Common myeloid progenitor, CD34-positive (primary cell): ENCODE data around the gene GUCA1A.

Experiments
- CTCF ChIA-PET: fragments of 350-600 bp; sonication (Branson Sonifier 250); formaldehyde crosslinking; loops from one replicate; lab custom pipeline; 2021; ENCODE audit warnings: antibody characterized with exemption; lab: Charles Lee
- POLR2A ChIA-PET: fragments of 350-600 bp; sonication (Branson Sonifier 250); formaldehyde crosslinking; loops from one replicate; lab custom pipeline; 2021; ENCODE audit warnings: antibody characterized with exemption; lab: Charles Lee
- DNase-seq, 3 donors: peaks; one replicate each; pipeline versions ENCODE4 v3.0.0 to v3.0.0-alpha.2; 2013
- H3K27ac ChIP-seq, 2 experiments: 1 replicate in 1 of 2; 2 replicates in 1 of 2; pipeline ENCODE4 v1.7.0; 2013; ENCODE audit warnings: inconsistent platforms in 2 of 2, low read length in 2 of 2, mild to moderate bottlenecking in 2 of 2, low read depth in 1 of 2, moderate library complexity in 1 of 2; ENCODE audit not compliant: severe bottlenecking in 2 of 2, insufficient read depth in 1 of 2, poor library complexity in 1 of 2
- H3K27me3 ChIP-seq, 5 experiments: replicated peaks in 2 of 5; 1 replicate in 3 of 5; 2 replicates in 2 of 5; pipeline versions ENCODE4 v1.6.1 to v1.7.0; 2013; ENCODE audit warnings: low read length in 4 of 5, mild to moderate bottlenecking in 2 of 5, moderate library complexity in 2 of 5, inconsistent platforms in 1 of 5; ENCODE audit not compliant: insufficient read depth in 5 of 5, control insufficient read depth in 4 of 5
- H3K36me3 ChIP-seq, 4 experiments: 1 replicate in 2 of 4; 2 replicates in 2 of 4; pipeline versions ENCODE4 v1.6.1 to v1.7.0; 2013; ENCODE audit warnings: low read length in 3 of 4, control low read depth in 1 of 4, mild to moderate bottlenecking in 1 of 4; ENCODE audit not compliant: control insufficient read depth in 4 of 4, insufficient read depth in 4 of 4
- H3K4me1 ChIP-seq, 4 experiments: 1 replicate in 3 of 4; 2 replicates in 1 of 4; pipeline versions ENCODE4 v1.6.1 to v1.7.1; 2013; ENCODE audit warnings: low read length in 3 of 4, mild to moderate bottlenecking in 3 of 4, control low read depth in 1 of 4, inconsistent platforms in 1 of 4, moderate library complexity in 1 of 4; ENCODE audit not compliant: control insufficient read depth in 4 of 4, insufficient read depth in 4 of 4; ENCODE audit errors: control extremely low read depth in 1 of 4
- H3K4me3 ChIP-seq, 7 experiments: 1 replicate in 4 of 7; 2 replicates in 3 of 7; pipeline versions ENCODE4 v1.5.1 to v1.7.0; 2013; ENCODE audit warnings: mild to moderate bottlenecking in 7 of 7, low read length in 6 of 7, moderate library complexity in 6 of 7, inconsistent platforms in 2 of 7, low read depth in 2 of 7, control low read depth in 1 of 7; ENCODE audit not compliant: insufficient read depth in 4 of 7, control insufficient read depth in 1 of 7; ENCODE audit errors: extremely low read depth in 1 of 7
- H3K9me3 ChIP-seq, 5 experiments: 1 replicate in 4 of 5; 2 replicates in 1 of 5; pipeline versions ENCODE4 v1.6.1 to v1.7.1; 2013; ENCODE audit warnings: low read length in 4 of 5, mild to moderate bottlenecking in 2 of 5, inconsistent platforms in 1 of 5, low read depth in 1 of 5, moderate library complexity in 1 of 5; ENCODE audit not compliant: control insufficient read depth in 4 of 5, insufficient read depth in 2 of 5; ENCODE audit errors: control extremely low read depth in 1 of 5
- WGBS: methylation state at CpG from one replicate; pipeline ENCODE4 v1.1.5; 2013; ENCODE audit not compliant: insufficient coverage; 5-methylcytosine and 5-hydroxymethylcytosine counted together

Gene GUCA1A

DNA sequence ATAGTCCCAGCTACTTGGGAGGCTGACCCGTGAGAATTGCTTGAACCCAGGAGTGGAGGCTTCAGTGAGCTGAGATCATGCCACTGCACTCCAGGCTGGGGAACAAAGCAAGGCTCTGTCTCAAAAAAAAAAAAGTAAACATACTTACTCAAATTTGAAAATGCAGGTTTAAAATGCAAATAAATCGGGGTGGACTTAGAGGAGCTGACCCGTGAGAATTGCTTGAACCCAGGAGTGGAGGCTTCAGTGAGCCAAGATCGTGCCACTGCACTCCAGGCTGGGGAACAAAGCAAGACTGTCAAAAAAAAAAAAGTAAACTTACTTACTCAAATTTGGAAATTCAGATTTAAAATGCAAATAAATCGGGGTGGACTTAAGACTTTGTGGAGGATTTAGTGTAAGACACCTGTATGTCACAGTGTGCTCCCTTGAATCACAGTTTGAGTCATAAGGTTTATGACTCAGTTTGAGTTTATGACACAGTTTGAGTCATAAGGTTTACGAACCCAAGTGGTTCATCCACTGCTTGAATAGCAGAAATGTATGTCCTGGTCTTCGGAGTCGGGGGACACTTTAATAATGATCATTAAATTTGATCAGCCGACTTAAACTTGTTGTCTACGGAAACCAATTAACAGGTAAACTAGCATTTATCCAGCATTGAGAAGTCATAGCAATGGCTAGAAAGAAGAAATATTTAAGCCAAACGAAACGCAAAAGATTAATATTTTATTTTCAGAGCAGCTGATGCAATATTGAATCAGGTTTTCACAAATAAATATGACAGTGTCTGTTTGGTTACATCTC lies 51.3 kb downstream of the GUCA1A start:
- WGBS, result 91% methylated on average over 9 of the region's 12 CpGs
- ChIA-PET POLR2A (interaction anchor here (0.6 kb wide), 1 partner anchor 88 kb away, joined by 3 read pairs; no protein-coding TSS in a partner anchor), CTCF (interaction anchor here (0.6 kb wide), 1 partner anchor 303 kb away, joined by 4 read pairs; the partner anchor contains the start of gene BYSL)
- H3K4me3 ChIP-seq, result no peak overlapping the region
- no peaks in the 10 kb centered on the region for H3K9me3 ChIP-seq
- H3K36me3 ChIP-seq, result peaks cover 0 to 8% (median 2%) of the 10 kb centered on the region in 4 experiments
- H3K4me1 ChIP-seq, result no peaks in the 10 kb centered on the region
- no peak for DNase-seq
- no peak overlapping the region for H3K27ac ChIP-seq
- no peaks in the 10 kb centered on the region for H3K27me3 ChIP-seq

GRCh38 chr6:42225029-42225339 lies 51.8 kb downstream of the GUCA1A start:
- ChIA-PET CTCF (no interaction called here), POLR2A (interaction anchor here (0.6 kb wide), 1 partner anchor 89 kb away, joined by 3 read pairs; no protein-coding TSS in a partner anchor)
- no peaks in the 10 kb centered on the region for H3K4me1 ChIP-seq
- DNase-seq, result no peak
- H3K4me3 ChIP-seq, result no peak overlapping the region
- H3K9me3 ChIP-seq, result no peaks in the 10 kb centered on the region
- no peak overlapping the region for H3K27ac ChIP-seq
- peaks cover 0 to 8% (median 2%) of the 10 kb centered on the region in 4 experiments for H3K36me3 ChIP-seq
- no peaks in the 10 kb centered on the region for H3K27me3 ChIP-seq

- DNase-seq, result no peak
- WGBS, result no CpG with 5 or more reads among the region's 4 CpGs
- Histone ChIP-seq H3K4me3 (no peak overlapping the region), H3K27ac (no peak overlapping the region), H3K9me3 (no peaks in the 10 kb centered on the region), H3K27me3 (no peaks in the 10 kb centered on the region), H3K36me3 (peaks cover 0 to 8% (median 2%) of the 10 kb centered on the region in 4 experiments), H3K4me1 (no peaks in the 10 kb centered on the region)
- POLR2A ChIA-PET, result no interaction called here
- CTCF ChIA-PET, result interaction anchor here (1.9 kb wide), 1 partner anchor 8 kb away, joined by 5 read pairs; the partner anchor contains the start of gene MRPS10
Measured at GRCh38 chr6:42225419-42225818, 52.3 kb downstream of the GUCA1A start.

- POLR2A ChIA-PET, result no interaction called here
- CTCF ChIA-PET, result interaction anchor here (1.9 kb wide), 1 partner anchor 9 kb away, joined by 5 read pairs; the partner anchor contains the start of gene MRPS10
- Histone ChIP-seq H3K36me3 (peaks cover 0 to 14% (median 2%) of the 10 kb centered on the region in 4 experiments), H3K27ac (no peak overlapping the region), H3K4me1 (no peaks in the 10 kb centered on the region), H3K4me3 (no peak overlapping the region), H3K27me3 (no peaks in the 10 kb centered on the region), H3K9me3 (no peaks in the 10 kb centered on the region)
- no peak for DNase-seq
- WGBS, result 100% methylated on average over 2 of the region's 3 CpGs
Measured at GRCh38 chr6:42226161-42226611, 53.0 kb downstream of the GUCA1A start.

DNA sequence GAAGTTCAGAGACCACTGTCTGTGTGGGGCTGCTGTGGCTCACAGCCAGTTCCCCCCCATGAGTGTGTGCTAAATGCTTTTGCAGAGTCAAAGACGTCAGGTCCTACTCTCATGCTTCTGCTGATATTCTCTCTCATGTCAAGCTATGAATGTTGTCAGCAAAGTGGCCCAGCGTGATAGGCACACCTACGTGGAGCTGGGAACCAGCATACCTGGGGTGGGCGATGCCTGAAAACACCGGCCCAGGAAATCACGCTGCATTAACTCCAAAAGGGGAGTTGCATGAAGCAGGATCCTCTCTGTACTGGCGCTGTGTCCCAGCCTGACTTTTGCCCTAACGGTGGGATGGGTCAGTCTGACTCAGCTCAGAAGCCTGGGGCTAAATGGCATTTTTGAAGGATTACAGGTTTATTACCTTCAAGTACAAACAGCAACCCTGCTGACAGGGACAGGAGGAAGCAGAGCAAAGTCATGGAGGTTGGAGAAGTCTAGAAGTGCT lies 53.5 kb downstream of the GUCA1A start:
- Histone ChIP-seq H3K27ac (no peak overlapping the region), H3K4me1 (no peaks in the 10 kb centered on the region), H3K4me3 (no peak overlapping the region), H3K36me3 (peaks cover 0 to 18% (median 2%) of the 10 kb centered on the region in 4 experiments), H3K27me3 (no peaks in the 10 kb centered on the region), H3K9me3 (no peaks in the 10 kb centered on the region)
- no peak for DNase-seq
- WGBS, result over 99% methylated on average over 8 of the region's 8 CpGs
- ChIA-PET CTCF (interaction anchor here (0.5 to 1.9 kb wide), 3 partner anchors 9 to 45 kb away, joined by 3 to 5 read pairs (median 3); partner anchors contain the start of gene MRPS10), POLR2A (interaction anchor here (0.5 kb wide), 1 partner anchor 998 kb away, joined by 4 read pairs; no protein-coding TSS in a partner anchor)

- no peak for DNase-seq
- H3K27me3 ChIP-seq, result no peaks in the 10 kb centered on the region
- no peak overlapping the region for H3K4me3 ChIP-seq
- ChIA-PET CTCF (interaction anchor here (0.5 to 1.9 kb wide), 3 partner anchors 10 to 46 kb away, joined by 3 to 5 read pairs (median 3); partner anchors contain the start of gene MRPS10), POLR2A (interaction anchor here (0.5 kb wide), 1 partner anchor 997 kb away, joined by 4 read pairs; no protein-coding TSS in a partner anchor)
- WGBS, result 98% methylated on average over 9 of the region's 9 CpGs
- H3K4me1 ChIP-seq, result no peaks in the 10 kb centered on the region
- H3K36me3 ChIP-seq, result peaks cover 0 to 22% (median 2%) of the 10 kb centered on the region in 4 experiments
- H3K9me3 ChIP-seq, result no peaks in the 10 kb centered on the region
- no peak overlapping the region for H3K27ac ChIP-seq
Measured at GRCh38 chr6:42227173-42227850, 54.1 kb downstream of the GUCA1A start.
